GM19438 (cell line): Measurements from ENCODE around the gene CDYL2.

Experiments
- ATAC-seq: cut with Tn5 transposase; IDR thresholded peaks from one replicate; pipeline ENCODE4 v1.9.1; 2021; ENCODE audit warnings: low read depth; ENCODE audit not compliant: unreplicated experiment

Gene CDYL2

GRCh38 chr16:80569440-80570105, 234.8 kb downstream of the CDYL2 start:
- ATAC-seq = no peak

GRCh38 chr16:80564394-80564793, 240.0 kb downstream of the CDYL2 start:
- ATAC-seq = no peak

- no peak for ATAC-seq
Observed at GRCh38 chr16:80563066-80563465, 241.3 kb downstream of the CDYL2 start.

- no peak for ATAC-seq
Observed at GRCh38 chr16:80559369-80559768, 245.0 kb downstream of the CDYL2 start.

- ATAC-seq = no peak
Observed at GRCh38 chr16:80557037-80557436, 247.4 kb downstream of the CDYL2 start.

- no peak for ATAC-seq
Observed at GRCh38 chr16:80556481-80556880, 247.9 kb downstream of the CDYL2 start.

- no peak for ATAC-seq
Observed at GRCh38 chr16:80554033-80554432, 250.4 kb downstream of the CDYL2 start.

- no peak for ATAC-seq
Observed at GRCh38 chr16:80552277-80552676, 252.1 kb downstream of the CDYL2 start.
